NCI-H524 (cell line): Measurements from ENCODE around the gene KAT6B.

Experiments
- DNase-seq, 2 experiments: peaks; one replicate each; lab custom pipeline; 2025; lab: John Stamatoyannopoulos, UW

Gene KAT6B

DNA sequence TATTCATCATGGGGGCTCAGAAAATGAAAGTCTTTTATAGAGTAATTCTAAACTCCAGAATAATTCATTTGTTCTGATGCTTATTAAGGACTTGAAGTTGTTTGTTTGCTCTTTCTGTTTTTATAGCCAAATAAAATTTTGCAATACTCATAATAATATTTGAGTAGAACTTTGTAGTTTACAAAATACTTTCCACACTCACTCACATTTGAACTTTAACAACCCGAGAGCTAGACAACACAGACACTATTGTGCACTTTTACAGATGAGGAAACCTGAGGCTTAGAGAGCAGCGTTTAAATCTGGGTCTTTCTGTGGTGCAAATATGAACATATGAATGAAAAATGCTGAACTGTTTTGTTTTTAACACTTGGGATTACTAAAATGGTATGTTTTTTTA lies 126.8 kb downstream of the KAT6B start:
- no peak for DNase-seq

DNA sequence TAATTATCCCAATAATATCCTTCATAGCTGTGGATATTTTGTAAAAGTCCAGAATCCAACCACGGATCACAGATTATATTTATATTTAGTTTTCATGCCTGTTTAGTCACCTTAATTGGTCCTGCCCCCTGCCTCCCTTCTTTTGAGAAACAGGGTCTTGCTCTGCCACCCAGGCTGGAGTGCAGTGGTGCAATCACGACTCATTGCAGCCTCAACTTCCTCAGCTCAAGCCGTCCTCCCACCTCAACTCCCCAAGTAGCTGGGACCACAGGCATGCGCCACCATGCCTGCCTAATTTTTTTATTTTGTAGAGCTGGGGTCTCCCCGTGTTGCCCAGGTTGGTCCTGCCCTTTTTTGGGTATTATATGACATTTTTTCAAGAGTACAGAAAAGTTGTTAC lies 129.4 kb downstream of the KAT6B start:
- no peak for DNase-seq

DNA sequence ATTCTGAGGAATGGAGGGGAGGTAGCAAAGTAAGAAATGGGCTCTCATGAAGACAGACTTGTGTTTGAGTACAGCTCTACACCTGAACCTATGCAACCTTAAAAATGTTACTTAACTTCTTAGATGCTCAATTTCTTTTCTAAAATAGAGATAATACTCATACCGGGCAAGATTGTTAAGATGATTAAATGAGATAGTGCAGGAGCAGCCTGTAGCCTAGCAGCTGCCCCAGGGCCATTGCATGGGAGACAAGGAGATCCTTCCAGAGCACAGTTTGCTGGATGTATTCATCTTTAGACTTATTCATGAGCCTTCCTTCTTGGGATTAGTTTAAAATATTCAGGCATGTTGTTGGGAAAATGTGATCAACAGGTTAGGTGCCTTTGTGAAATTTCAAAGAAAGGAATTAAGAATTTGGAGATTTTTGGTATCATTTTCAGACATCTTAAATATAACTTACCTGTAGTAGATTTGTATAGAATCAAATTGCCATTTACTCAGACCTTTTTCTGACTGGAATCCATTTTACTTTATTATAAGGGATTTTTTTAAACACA lies 130.2 kb downstream of the KAT6B start:
- DNase-seq: no peak

DNA sequence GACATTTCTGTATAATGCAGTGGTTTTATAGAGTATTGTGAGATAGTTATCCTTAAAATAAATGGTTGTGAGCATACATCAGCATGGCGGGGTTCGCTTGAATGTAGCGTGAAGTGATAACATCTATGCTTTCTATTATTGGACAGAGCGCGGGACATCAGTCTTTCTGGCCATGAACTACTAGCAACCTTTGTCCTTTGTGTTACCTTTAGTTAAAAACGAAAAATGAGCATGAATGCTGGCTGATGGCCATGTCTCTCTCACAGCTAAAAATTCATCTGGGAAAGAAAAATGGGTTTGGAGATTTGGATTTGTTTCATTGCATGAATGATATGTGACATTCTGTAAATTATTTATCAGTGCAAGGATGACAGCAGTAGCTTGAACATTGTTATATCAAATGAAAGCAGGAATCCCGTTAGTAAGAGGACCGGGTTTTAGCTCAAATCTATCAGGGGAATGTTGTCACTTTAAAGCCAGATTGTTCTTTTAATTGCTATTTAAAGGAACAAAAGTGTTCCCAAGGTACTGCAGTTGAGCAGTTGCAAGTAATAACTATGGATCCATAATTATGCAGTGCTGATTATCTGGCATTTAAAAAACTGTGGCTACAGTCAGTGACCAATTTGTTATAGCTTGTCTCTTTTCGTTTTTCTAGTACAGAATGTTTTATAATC lies 131.0 kb downstream of the KAT6B start:
- DNase-seq: no peak

DNA sequence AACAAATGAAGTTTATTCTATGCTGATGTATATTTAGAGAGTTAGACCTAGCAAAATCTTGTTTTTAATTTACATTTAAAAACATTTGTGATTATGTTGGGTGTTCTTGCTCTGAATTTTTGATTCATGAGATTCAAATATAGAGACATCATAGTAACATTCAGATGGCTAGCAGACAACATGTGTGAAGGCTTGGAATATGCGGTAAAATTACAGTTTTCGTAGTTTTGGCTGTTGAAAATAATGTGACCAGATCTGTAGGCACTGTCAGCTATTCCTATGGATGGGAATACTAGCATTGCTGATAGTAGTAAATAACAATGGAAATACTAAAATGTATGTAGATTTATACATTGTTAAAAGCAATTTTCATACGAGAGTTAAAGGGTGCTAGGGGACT lies 131.9 kb downstream of the KAT6B start:
- no peak for DNase-seq

DNA sequence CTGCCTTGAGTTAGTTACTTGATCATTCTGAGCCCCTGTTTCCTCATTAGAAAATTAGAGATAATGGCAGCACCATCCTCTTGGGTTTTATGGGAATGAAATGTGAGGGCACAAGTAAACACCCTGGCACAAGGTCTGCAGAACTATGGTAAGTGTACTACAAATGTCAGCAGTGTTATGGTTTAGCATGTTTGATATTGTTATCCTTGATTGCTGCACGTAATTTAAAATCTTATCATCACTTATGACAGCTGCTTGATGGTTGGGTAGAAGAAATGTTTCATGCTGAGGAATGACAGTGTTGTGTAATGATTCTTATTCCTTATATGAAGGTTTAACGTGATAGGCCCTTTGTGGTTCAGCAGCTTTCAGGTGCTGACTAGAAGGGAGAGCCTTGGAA lies 134.3 kb downstream of the KAT6B start:
- DNase-seq: no peak

DNA sequence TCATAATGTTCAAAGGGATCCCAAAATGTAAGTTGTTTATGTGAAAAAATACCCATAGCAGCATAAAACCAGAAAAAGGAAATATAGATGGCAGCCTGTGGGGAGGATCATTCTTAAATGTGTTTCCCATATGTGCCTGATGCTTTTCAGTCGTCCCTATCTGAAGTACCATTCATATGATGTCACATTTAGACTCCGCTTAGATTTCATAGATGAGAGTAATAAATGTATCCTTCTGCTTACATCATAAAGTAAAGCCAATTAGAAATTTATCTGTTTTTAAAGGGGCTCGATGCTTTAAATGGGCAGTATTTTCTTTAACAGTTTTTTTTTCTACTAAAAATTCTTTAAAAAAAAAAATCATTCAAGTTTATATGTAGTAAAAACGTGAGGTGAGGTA lies 136.1 kb downstream of the KAT6B start:
- DNase-seq: no peak

DNA sequence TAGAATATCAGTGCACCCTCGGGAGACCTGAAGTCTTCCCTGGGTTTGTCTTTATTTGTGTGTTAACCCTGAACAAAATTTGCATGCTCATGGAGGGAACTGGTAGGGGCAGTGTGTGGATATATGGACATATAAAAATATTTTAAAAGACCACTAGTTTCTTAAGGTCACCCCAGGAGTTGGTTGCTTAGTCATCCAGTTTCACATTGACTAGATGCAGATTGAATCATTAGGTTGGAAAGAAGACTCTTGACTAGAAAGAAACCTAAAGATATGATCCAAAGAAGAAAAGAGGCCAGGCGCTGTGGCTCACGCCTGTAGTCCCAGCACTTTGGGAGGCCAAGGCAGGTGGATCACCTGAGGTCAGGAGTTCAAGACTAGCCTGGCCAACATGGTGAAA lies 137.1 kb downstream of the KAT6B start:
- no peak for DNase-seq

DNA sequence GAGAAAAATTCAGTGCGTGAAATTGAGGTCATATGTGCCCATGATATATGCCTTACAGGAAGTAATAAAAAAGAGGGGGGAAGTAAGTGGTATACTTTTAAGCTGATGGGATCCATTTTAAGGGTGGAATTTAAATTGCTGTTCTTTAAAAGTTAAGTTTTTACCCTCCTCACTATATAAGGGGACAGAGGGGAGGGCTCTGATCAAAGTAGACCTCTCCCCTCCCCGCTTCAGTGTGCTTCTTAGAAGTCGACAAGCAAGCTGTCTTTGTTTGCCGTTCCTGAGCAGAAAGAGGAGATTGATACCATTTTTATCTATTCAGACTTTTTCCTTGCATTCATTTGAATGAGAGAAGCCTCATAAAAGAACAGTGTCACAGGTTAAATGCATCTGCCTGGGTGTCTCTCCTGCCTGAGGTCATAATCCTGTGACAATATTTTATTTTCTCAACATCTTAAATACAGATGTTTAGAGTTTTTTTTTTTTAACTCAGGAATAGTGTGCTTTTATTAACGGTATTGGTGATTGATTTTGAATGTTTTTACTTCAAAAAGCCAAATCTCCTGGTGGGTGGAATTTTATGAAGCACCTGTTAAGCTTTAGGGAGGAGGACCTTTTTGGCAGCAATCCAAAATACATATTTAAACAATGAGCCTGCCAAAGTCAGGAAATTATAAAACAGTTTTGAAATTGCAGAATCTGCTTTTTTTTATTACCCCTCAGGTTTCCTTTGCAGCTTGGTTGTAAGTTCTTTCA lies 141.7 kb downstream of the KAT6B start:
- peak in 1 of 2 experiments; percentile 2 for DNase-seq

DNA sequence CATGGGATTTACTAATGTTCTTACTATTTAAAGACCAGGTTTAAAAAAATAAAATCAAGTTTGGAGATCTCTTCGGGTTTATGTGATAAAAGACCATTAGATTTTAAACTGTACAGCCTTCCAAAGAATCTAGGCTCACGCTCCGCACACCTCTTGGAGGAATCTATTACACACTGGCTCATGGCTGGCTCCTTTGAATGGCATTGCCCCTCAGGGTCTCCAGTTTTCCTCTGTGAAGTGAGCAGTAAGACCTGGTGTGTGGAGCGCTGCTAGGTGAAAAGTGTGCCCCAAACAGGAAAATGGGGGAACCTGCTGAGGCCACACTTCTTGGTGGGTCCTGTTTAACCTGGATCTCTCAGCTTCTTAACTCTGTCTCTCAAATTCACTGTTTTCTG lies 142.3 kb downstream of the KAT6B start:
- no peak for DNase-seq

DNA sequence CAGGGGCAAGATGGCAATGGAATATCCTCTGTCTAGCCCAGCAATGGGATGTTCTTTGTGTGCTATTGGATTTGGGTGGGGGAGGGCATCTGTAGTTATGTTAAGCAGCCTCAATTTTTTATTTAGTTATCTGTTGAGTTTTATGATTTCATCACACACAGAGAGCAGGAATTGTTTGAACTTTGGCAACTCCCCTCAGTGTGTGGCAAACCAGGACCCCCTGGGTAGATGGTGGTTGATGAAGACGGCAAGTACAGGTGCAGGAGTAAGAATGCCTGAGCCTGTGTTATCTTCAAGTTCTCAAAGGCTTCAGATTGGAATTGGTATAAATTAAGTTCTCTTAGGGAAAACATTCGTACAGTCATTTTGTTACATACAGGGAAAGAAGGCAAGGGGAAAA lies 142.7 kb downstream of the KAT6B start:
- no peak for DNase-seq

DNA sequence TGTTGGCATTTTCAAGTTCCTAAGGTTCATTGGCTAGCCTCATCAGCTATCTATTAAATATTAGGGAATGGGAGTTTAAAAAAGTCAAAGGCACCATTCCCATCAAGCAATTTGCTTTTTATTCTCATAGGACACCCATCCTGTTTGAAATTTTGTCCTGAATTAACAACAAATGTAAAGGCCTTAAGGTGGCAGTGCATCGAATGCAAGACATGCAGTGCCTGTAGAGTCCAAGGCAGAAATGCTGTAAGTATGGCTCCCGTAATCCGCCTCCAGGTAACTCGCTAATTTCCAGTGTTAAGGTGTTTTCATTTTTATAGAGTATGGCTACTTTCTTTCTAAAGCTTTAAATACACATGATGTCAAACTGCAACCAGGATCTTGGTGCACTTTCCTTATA lies 143.1 kb downstream of the KAT6B start:
- DNase-seq: no peak

DNA sequence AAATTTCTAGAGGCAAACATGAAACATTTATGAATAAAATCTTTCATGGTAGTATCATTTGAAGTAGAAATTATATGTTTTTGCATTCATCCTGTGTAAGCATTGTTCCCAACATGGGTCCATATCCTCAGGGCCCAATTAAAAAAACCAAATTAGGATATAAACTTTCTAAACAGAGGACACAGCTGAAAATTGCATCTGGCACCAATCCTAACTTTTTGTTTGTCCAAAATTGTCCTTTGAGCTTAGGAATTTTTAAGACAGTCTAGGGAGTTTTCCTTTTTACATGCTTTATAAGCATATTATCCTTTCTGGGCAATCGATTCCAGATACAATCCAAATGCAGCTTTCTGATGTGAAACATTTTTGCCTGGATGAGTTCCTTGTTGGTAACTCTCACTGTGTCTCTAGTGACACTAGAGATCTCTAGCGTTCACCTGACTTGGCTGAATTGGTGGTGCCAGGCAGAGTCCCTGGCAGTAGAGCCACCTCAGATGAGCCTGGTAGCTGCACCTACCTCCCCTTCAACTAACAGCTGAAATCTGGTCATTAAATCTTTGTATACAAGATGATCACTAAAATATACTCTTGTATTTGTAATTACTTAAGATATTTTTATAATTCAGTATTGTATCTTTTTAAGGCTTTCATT lies 147.5 kb downstream of the KAT6B start:
- no peak for DNase-seq

DNA sequence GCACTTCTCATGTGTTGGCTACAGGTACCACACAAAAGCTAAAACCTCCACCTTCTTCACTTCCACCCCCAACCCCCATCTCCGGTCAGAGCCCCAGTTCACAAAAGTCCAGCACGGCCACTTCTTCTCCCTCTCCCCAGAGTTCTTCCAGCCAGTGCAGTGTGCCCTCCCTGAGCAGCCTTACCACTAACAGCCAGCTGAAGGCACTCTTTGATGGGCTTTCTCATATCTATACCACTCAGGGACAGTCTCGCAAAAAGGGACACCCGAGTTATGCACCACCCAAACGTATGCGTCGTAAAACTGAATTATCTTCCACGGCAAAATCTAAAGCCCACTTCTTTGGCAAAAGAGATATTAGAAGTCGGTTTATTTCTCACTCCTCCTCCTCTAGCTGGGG lies 149.4 kb downstream of the KAT6B start:
- DNase-seq: no peak

DNA sequence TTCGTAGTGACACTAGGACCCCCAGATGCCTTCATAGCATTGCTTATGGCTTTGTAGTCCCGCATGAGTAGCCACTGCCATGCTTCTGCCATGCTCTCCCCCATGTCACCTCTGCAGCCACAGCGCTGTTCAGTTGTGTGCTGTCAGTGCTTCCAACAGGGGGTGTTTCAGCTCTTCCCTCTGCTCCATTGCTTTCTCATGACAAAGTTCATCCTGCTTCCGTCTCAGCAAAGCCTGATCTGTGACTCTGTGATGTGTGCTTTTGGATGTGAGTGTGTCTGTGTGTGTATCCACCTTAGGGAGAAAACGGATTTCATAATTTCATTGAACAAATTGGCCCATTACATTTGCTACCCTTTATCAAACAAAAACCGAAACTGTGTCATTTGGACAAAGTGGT lies 150.2 kb downstream of the KAT6B start:
- no peak for DNase-seq

DNA sequence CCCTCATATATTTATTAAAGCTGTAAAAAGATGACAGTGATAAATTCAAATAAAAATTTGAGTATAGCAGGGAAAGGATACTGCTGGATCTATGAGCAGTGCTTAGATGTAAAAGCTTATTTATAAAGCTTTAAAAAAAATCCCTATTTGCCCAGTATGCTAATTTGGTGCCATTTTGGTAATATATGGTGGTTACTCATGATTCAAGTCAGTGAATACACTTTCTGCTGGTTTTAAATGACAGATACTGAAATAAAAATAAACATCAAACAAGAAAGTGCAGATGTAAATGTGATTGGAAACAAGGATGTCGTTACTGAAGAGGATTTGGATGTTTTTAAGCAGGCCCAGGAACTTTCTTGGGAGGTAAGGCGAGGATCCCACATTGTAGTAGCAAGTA lies 150.7 kb downstream of the KAT6B start:
- DNase-seq: no peak

DNA sequence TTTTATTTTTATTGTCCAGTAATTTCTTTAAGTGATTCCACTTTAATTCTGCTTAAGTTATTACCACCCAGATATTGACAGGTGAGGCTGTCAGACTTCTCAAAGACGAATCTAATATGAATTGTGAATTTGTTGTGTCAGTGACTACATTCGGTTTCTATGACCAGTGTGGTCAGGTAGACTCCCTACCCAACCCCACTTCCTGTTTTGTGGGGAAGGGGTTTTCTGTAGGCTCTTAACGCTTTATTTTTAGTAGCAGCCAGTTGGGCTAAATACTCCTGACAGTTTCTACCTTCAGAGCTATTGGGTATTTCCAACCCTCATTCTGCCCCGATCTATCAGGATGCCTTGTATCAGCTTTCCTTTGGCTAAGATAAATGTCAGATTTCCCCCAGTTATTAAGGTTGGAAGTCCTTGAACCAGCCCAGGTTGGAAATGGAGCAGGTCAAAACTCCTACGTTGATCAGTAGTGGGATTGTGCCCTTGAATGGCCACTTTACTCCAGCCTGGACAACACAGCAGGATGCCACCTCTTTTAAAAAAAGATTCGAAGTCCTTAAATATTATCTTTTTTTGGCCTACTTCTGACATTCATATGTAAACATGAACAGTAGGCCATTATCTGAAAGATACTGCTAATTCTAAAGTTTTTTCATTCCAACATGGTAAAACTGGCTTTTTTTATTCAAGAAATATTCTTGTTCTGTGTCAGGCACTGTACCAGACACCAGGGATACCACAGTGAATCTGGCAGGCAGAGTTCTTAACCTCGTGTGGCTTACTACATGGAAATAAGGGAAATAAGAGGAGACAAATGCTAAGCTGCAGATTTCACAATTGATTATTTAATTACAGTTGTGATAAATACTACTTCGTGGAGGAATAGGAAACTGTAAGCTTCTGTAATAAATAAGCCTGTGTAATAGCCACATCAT lies 151.8 kb downstream of the KAT6B start:
- DNase-seq: no peak

DNA sequence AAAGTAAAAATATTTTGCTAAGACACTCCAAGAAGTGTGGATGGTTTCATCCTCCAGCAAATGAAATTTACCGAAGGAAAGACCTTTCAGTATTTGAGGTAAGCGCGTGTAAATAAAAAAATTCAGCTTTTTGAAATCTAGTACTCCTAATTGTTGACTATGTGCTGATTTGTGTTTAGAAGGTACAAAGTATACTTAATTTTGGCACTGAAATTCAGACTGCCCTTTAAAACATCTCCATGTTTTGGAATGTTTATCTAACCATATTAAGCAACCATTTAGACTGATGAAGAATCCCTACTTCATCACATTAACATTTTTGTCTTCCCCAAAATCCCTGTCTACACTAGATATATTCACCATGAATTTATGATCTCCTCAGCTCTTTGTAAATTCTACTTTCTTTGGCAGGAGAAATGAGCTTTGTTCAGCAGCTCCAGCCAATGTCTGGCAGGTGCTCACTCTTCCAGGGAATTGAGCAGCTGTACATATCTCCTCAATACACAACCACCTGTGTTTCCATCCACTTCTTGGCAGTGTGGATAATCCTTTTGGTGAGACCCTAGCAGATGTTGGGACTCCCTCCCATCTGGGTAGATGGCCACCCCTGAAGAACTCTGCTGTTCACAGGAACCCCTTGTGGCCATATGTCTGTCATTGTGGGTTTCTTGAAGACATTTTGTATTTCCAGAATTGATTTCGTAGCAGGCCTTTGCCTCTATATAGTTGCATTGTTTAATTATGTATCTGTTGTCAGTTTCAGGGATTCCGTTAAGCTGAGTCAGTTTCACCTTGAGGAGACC lies 155.6 kb downstream of the KAT6B start:
- DNase-seq: peak; percentile 69 to 86

DNA sequence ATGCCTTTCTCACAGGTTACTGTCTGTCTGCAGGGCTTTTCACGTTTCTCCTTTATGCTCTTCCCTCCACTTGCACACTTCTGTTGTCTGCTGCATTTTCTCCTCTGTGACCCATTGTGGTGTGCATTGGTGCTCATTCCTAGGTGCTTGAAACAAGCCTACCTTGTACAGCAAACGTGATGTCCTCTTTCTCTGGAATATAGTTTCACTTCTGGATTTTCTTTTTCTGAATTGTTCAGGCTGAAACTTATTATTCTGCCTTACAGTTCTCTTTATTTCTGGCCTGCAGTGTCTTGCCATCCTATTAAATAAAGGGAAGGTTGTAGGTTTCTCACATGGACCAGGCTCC lies 156.2 kb downstream of the KAT6B start:
- DNase-seq: no peak

DNA sequence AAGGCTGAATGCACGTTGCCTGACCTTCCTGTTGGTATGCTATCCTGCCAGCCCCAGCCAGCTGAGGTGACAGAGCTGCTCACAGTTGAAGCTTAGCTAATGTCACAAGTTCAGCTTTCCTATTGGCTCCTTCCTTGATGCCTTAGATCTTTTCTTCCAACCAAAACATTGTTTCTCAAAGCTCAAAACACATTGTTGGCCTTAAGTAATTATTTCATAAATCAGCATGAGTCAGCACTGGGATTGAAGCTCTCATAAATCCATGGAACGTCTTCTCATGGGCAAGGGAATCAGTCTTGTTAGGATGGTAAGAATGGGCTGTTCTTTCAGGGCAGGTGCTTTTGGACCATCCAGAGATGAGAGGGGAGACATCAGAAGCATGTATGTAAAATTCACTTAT lies 157.0 kb downstream of the KAT6B start:
- DNase-seq: no peak

DNA sequence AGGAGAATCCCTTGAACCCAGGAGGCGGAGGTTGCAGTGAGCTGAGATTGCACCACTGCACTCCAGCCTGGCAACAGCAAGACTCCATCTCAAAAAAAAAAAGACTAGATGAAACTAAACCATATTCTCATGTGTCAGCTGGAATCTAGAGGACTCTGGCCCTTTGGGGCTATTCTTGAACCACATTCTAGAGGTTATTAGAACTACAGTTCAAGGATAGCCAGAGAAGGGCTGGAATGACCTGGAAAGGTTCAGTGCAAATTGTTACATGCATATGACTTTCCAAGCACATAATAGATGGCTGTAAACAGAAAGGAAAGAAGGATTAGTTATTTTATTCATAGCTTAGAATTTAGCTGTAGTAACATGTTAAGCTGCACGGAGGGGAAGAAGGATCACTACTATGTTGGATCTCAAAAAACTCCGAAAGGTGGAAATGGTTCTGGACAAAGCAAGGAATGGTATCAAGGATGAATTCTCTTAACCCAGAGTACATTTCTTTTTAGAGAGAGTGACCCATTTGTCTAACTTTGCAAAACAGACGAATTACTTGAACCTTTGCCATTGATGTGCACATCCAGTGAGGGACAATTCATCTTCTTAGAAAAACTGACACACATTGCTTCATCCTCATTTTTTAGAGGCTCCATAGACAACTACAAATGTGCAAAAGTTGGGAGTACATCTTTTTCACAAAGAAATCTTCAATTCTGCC lies 161.1 kb downstream of the KAT6B start:
- DNase-seq: no peak
